ENCODE data around the gene DDAH1. TPM values are rescaled to one million over a fixed set of nuclear protein-coding genes. Genes with fewer than 3 reads are reported as not detected.
"Not testable (repeated sequence)": the region's sequence is repeated elsewhere in the genome, so short reads cannot be mapped to it uniquely, and the experiment has no call there.

Gene DDAH1
- total RNA-seq, 1 donor from 2014 or later = 12.0 TPM

DNA sequence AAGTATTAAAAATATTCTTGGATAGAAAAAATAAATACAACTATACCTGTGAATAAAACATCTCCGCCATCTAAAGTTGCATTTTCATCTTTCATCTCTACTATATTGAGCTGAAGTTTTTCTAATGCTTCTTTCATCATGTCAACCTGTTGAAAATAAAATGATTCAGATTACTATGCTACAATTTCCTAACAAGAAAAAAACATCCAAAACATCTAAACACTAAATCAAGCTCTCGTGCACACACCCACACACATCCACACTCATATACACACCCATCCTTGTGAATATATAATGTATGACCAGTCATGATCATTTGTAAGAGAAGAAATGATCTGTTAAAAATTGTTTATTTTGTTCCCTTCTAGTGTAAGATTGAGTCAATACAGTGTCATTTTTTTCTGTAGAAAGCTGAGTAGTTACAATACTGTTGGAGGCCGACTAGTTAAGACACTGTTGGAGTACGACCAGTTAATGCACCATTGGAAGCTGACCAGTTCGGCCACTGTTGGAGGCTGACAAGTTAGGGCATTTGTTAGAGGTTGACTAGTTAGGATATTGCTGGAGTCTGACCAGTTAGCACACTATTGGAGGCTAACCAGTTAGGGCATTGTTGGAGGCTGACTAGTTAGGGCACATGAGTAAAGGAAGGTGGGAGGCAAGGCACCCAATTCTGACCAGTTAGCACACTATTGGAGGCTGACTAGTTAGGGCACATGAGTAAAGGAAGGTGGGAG, 106.1 kb downstream of the DDAH1 start:
- Histone ChIP-seq H3K27me3 (ENCODE audit: control insufficient read depth in 3 of 3, insufficient read depth in 3 of 3, low read length in 3 of 3) (no peaks in the 10 kb centered on the region), H3K36me3 (ENCODE audit: control insufficient read depth in 3 of 3, insufficient read depth in 3 of 3, low read length in 3 of 3) (no peaks in the 10 kb centered on the region), H3K4me3 (ENCODE audit: low read length in 3 of 3) (no peak overlapping the region), H3K9me3 (ENCODE audit: control insufficient read depth in 3 of 3, low read length in 3 of 3) (no peaks in the 10 kb centered on the region), H3K27ac (ENCODE audit: low read depth, low read length) (no peak overlapping the region), H3K4me1 (ENCODE audit: control insufficient read depth in 3 of 3, insufficient read depth in 3 of 3, low read length in 3 of 3) (peaks cover 13 to 23% (median 16%) of the 10 kb centered on the region in 3 donors), H3K9ac (ENCODE audit: low read depth in 1 of 3, low read length in 3 of 3) (no peak overlapping the region)

GRCh38 chr1:85357817-85358216, 107.1 kb downstream of the DDAH1 start:
- Histone ChIP-seq H3K9ac (ENCODE audit: low read depth in 1 of 3, low read length in 3 of 3) (no peak overlapping the region), H3K4me3 (ENCODE audit: low read length in 3 of 3) (no peak overlapping the region), H3K27ac (ENCODE audit: low read depth, low read length) (no peak overlapping the region), H3K27me3 (ENCODE audit: control insufficient read depth in 3 of 3, insufficient read depth in 3 of 3, low read length in 3 of 3) (no peaks in the 10 kb centered on the region), H3K9me3 (ENCODE audit: control insufficient read depth in 3 of 3, low read length in 3 of 3) (no peaks in the 10 kb centered on the region), H3K36me3 (ENCODE audit: control insufficient read depth in 3 of 3, insufficient read depth in 3 of 3, low read length in 3 of 3) (no peaks in the 10 kb centered on the region), H3K4me1 (ENCODE audit: control insufficient read depth in 3 of 3, insufficient read depth in 3 of 3, low read length in 3 of 3) (peaks cover 9 to 20% (median 9%) of the 10 kb centered on the region in 3 donors)

- no peak overlapping the region for H3K9ac ChIP-seq (ENCODE audit: low read depth in 1 of 3, low read length in 3 of 3)
- H3K36me3 ChIP-seq (ENCODE audit: control insufficient read depth in 3 of 3, insufficient read depth in 3 of 3, low read length in 3 of 3) = no peaks in the 10 kb centered on the region
- H3K9me3 ChIP-seq (ENCODE audit: control insufficient read depth in 3 of 3, low read length in 3 of 3) = no peaks in the 10 kb centered on the region
- peaks cover 7 to 20% (median 12%) of the 10 kb centered on the region in 3 donors for H3K4me1 ChIP-seq (ENCODE audit: control insufficient read depth in 3 of 3, insufficient read depth in 3 of 3, low read length in 3 of 3)
- H3K27me3 ChIP-seq (ENCODE audit: control insufficient read depth in 3 of 3, insufficient read depth in 3 of 3, low read length in 3 of 3) = no peaks in the 10 kb centered on the region
- H3K4me3 ChIP-seq (ENCODE audit: low read length in 3 of 3) = no peak overlapping the region
- H3K27ac ChIP-seq (ENCODE audit: low read depth, low read length) = no peak overlapping the region
Measured at GRCh38 chr1:85356130-85356529, 108.8 kb downstream of the DDAH1 start.

- Histone ChIP-seq H3K4me3 (ENCODE audit: low read length in 3 of 3) (no peak overlapping the region), H3K4me1 (ENCODE audit: control insufficient read depth in 3 of 3, insufficient read depth in 3 of 3, low read length in 3 of 3) (peaks cover 6 to 10% (median 9%) of the 10 kb centered on the region in 3 donors), H3K36me3 (ENCODE audit: control insufficient read depth in 3 of 3, insufficient read depth in 3 of 3, low read length in 3 of 3) (peaks cover 0 to 7% (median 2%) of the 10 kb centered on the region in 3 donors), H3K9me3 (ENCODE audit: control insufficient read depth in 3 of 3, low read length in 3 of 3) (no peaks in the 10 kb centered on the region), H3K9ac (ENCODE audit: low read depth in 1 of 3, low read length in 3 of 3) (no peak overlapping the region), H3K27me3 (ENCODE audit: control insufficient read depth in 3 of 3, insufficient read depth in 3 of 3, low read length in 3 of 3) (no peaks in the 10 kb centered on the region), H3K27ac (ENCODE audit: low read depth, low read length) (no peak overlapping the region)
Measured at GRCh38 chr1:85352055-85352454, 112.9 kb downstream of the DDAH1 start.

DNA sequence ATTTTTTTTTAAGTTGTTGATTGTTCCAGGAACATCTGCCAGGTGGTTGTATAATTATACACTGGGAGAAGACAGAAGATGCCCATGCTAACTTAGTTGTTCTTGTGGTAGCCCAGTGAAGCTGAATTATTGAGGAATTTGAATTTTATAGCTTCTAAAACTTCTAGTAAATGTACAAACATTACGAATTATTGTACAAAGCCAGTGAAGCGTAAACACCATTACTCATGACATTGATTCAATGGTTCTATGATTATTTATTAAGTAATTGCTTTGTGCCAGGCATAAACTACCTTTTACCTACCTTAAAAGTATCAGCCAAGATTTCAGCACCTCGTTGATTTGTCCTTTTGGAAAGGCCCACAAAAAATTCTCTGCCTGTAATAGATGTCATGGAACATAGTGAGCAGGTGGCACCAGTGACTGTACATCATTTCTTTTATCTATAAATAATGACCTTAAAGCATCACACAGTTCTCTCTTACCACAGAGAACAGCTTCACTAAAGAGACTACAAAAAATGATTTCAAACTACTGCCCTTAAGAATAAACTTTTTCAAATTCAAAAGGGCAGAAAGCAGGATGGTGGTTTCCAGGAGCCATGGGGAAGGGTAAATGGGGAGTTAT, 113.6 kb downstream of the DDAH1 start:
- no peak overlapping the region for H3K9ac ChIP-seq (ENCODE audit: low read depth in 1 of 3, low read length in 3 of 3)
- no peak overlapping the region for H3K4me3 ChIP-seq (ENCODE audit: low read length in 3 of 3)
- H3K9me3 ChIP-seq (ENCODE audit: control insufficient read depth in 3 of 3, low read length in 3 of 3) = no peaks in the 10 kb centered on the region
- H3K4me1 ChIP-seq (ENCODE audit: control insufficient read depth in 3 of 3, insufficient read depth in 3 of 3, low read length in 3 of 3) = peaks cover 6 to 10% (median 9%) of the 10 kb centered on the region in 3 donors
- H3K27ac ChIP-seq (ENCODE audit: low read depth, low read length) = peak overlapping the region; percentile 5
- H3K27me3 ChIP-seq (ENCODE audit: control insufficient read depth in 3 of 3, insufficient read depth in 3 of 3, low read length in 3 of 3) = no peaks in the 10 kb centered on the region
- H3K36me3 ChIP-seq (ENCODE audit: control insufficient read depth in 3 of 3, insufficient read depth in 3 of 3, low read length in 3 of 3) = peaks cover 0 to 7% (median 2%) of the 10 kb centered on the region in 3 donors

DNA sequence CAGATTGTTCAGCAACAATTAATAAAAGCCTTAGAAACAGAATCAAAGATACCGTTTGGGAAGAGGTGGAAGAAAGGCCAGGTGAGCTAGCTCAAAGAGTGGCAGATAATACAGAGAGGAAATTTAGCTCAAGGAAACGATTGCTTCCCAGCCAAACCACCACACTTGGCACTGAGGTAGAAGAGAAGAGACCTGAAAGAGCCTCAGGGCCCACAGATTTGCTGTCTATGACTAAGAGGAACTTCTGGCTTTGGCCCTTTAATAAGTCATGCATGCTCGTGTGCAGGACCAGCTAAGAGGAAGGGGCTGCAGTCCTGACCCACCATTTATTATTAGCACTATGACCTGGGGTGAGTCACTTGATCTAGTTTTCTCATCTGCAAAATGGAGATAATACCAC, 115.7 kb downstream of the DDAH1 start:
- Histone ChIP-seq H3K4me3 (ENCODE audit: low read length in 3 of 3) (no peak overlapping the region), H3K9ac (ENCODE audit: low read depth in 1 of 3, low read length in 3 of 3) (no peak overlapping the region), H3K27me3 (ENCODE audit: control insufficient read depth in 3 of 3, insufficient read depth in 3 of 3, low read length in 3 of 3) (no peaks in the 10 kb centered on the region), H3K9me3 (ENCODE audit: control insufficient read depth in 3 of 3, low read length in 3 of 3) (no peaks in the 10 kb centered on the region), H3K36me3 (ENCODE audit: control insufficient read depth in 3 of 3, insufficient read depth in 3 of 3, low read length in 3 of 3) (peaks cover 0 to 7% (median 2%) of the 10 kb centered on the region in 3 donors), H3K27ac (ENCODE audit: low read depth, low read length) (no peak overlapping the region), H3K4me1 (ENCODE audit: control insufficient read depth in 3 of 3, insufficient read depth in 3 of 3, low read length in 3 of 3) (peaks cover 6 to 10% (median 9%) of the 10 kb centered on the region in 3 donors)

- no peaks in the 10 kb centered on the region for H3K9me3 ChIP-seq (ENCODE audit: control insufficient read depth in 3 of 3, low read length in 3 of 3)
Measured at GRCh38 chr1:85347908-85348307, 117.1 kb downstream of the DDAH1 start.

DNA sequence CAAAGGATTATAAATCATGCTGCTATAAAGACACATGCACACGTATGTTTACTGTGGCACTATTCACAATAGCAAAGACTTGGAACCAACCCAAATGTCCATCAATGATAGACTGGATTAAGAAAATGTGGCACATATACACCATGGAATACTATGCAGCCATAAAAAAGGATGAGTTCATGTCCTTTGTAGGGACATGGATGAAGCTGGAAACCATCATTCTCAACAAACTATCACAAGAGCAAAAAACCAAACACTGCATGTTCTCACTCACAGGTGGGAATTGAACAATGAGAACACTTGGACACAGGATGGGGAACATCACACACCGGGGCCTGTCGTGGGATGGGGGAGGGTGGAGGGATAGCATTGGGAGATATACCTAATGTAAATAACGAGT, 117.7 kb downstream of the DDAH1 start:
- H3K9ac ChIP-seq (ENCODE audit: low read depth in 1 of 3, low read length in 3 of 3); H3K4me3 ChIP-seq (ENCODE audit: low read length in 3 of 3); H3K36me3 ChIP-seq (ENCODE audit: control insufficient read depth in 3 of 3, insufficient read depth in 3 of 3, low read length in 3 of 3); H3K27ac ChIP-seq (ENCODE audit: low read depth, low read length); H3K9me3 ChIP-seq (ENCODE audit: control insufficient read depth in 3 of 3, low read length in 3 of 3); H3K27me3 ChIP-seq (ENCODE audit: control insufficient read depth in 3 of 3, insufficient read depth in 3 of 3, low read length in 3 of 3): not testable (repeated sequence)
- peaks cover 13 to 23% (median 15%) of the 10 kb centered on the region in 3 donors for H3K4me1 ChIP-seq (ENCODE audit: control insufficient read depth in 3 of 3, insufficient read depth in 3 of 3, low read length in 3 of 3)

More at GRCh38 chr1:85347908-85348307, 117.1 kb downstream of the DDAH1 start:
- peaks cover 10 to 18% (median 15%) of the 10 kb centered on the region in 3 donors for H3K4me1 ChIP-seq (ENCODE audit: control insufficient read depth in 3 of 3, insufficient read depth in 3 of 3, low read length in 3 of 3)
- no peaks in the 10 kb centered on the region for H3K27me3 ChIP-seq (ENCODE audit: control insufficient read depth in 3 of 3, insufficient read depth in 3 of 3, low read length in 3 of 3)
- peaks cover 0 to 7% (median 2%) of the 10 kb centered on the region in 3 donors for H3K36me3 ChIP-seq (ENCODE audit: control insufficient read depth in 3 of 3, insufficient read depth in 3 of 3, low read length in 3 of 3)
- peak overlapping the region; percentile 59 for H3K27ac ChIP-seq (ENCODE audit: low read depth, low read length)
- no peak overlapping the region for H3K9ac ChIP-seq (ENCODE audit: low read depth in 1 of 3, low read length in 3 of 3)
- no peak overlapping the region for H3K4me3 ChIP-seq (ENCODE audit: low read length in 3 of 3)

DNA sequence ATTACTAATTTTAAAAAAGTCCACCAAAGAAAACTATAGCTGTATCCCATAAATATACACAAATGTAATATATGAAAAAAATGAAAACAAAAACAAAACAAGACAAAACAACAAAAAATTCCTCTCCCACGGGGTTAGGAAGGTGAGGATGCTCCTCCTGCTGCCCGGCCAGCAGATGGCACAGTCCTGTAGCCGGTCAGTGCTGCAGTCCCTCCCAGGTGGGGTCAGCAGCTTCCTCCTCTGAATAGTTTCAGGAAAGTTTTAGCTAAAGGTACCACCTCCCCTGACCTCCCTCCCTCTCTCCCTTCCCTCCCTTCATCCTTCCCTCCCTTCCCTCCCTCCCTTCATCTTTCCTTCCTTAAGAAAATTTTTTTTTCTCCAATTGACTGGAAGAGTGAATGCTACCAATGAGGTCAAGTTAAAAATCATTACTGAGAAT, 120.7 kb downstream of the DDAH1 start:
- Histone ChIP-seq H3K27ac (ENCODE audit: low read depth, low read length) (no peak overlapping the region), H3K9me3 (ENCODE audit: control insufficient read depth in 3 of 3, low read length in 3 of 3) (no peaks in the 10 kb centered on the region), H3K36me3 (ENCODE audit: control insufficient read depth in 3 of 3, insufficient read depth in 3 of 3, low read length in 3 of 3) (peaks cover 0 to 1% (median 0%) of the 10 kb centered on the region in 3 donors), H3K9ac (ENCODE audit: low read depth in 1 of 3, low read length in 3 of 3) (no peak overlapping the region), H3K4me1 (ENCODE audit: control insufficient read depth in 3 of 3, insufficient read depth in 3 of 3, low read length in 3 of 3) (peaks cover 19 to 35% (median 22%) of the 10 kb centered on the region in 3 donors), H3K4me3 (ENCODE audit: low read length in 3 of 3) (no peak overlapping the region), H3K27me3 (ENCODE audit: control insufficient read depth in 3 of 3, insufficient read depth in 3 of 3, low read length in 3 of 3) (no peaks in the 10 kb centered on the region)

DNA sequence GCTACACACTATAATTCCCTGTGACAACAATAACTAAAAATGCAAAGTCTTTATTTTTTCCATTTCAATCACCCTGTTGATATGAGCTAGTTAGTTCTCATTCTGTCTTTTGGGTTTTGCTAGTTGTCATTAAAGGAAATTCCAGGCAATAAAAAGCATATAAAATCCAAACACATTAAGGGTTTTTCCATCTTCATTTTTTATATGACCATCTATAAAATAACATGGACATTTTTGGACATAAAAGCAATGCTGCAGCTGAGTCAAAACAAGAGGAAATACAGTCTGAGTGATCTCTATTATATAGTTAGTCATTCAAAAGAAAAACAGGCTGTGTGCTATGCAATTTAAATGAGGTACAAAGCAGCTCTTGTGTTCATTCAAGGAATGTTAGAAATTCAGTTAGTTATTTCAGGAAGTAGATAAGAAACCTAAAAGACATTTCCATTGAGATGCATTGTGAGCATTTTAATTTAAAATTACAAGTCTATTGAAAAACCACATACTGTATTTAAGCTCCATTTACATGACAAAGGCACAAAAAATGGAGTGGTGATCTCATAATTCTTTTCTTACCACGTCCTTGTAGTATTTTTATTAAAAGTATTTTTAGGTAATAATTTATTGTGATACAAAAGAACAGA, 121.2 kb downstream of the DDAH1 start:
- no peaks in the 10 kb centered on the region for H3K9me3 ChIP-seq (ENCODE audit: control insufficient read depth in 3 of 3, low read length in 3 of 3)
- no peak overlapping the region for H3K4me3 ChIP-seq (ENCODE audit: low read length in 3 of 3)
- H3K27me3 ChIP-seq (ENCODE audit: control insufficient read depth in 3 of 3, insufficient read depth in 3 of 3, low read length in 3 of 3) = no peaks in the 10 kb centered on the region
- H3K36me3 ChIP-seq (ENCODE audit: control insufficient read depth in 3 of 3, insufficient read depth in 3 of 3, low read length in 3 of 3) = no peaks in the 10 kb centered on the region
- peak overlapping the region; percentile 39 for H3K27ac ChIP-seq (ENCODE audit: low read depth, low read length)
- H3K4me1 ChIP-seq (ENCODE audit: control insufficient read depth in 3 of 3, insufficient read depth in 3 of 3, low read length in 3 of 3) = peaks cover 19 to 38% (median 22%) of the 10 kb centered on the region in 3 donors
- peak overlapping the region in 1 of 3 donors; percentile 5 for H3K9ac ChIP-seq (ENCODE audit: low read depth in 1 of 3, low read length in 3 of 3)
